ENCODE data around the gene RIPK1.

RIPK1 gene

GRCh38 chr6:3086282-3086946, 18.1 kb downstream of the RIPK1 start:
- no peak for TF ChIP-seq CTCF (IDR thresholded peaks at IDR 0.05; ENCODE audit: borderline replicate concordance, extremely low read depth, low read length, poor library complexity, severe bottlenecking)
- no peak for TF ChIP-seq EZH2 (IDR thresholded peaks at IDR 0.05; ENCODE audit: borderline replicate concordance, low read depth, low read length, severe bottlenecking)
- H3K4me3 ChIP-seq (ENCODE audit: low read depth in 1 of 2, low read length in 2 of 2): no peak overlapping the region
- no peak overlapping the region for H2AFZ ChIP-seq (ENCODE audit: low read depth, low read length)
- no peak overlapping the region for H3K4me2 ChIP-seq (ENCODE audit: insufficient read depth, low read length)
- H3K27me3 ChIP-seq (ENCODE audit: insufficient read depth, low read length, poor library complexity): no peaks in the 10 kb centered on the region
- ATAC-seq (ENCODE audit: insufficient read depth, low read depth): no peak
- peaks cover 67% of the 10 kb centered on the region for H3K36me3 ChIP-seq (ENCODE audit: insufficient read depth, low read length)
- no peaks in the 10 kb centered on the region for H3K79me2 ChIP-seq (ENCODE audit: insufficient read depth, low read length)
- DNase-seq: no peak
- H3K27ac ChIP-seq (ENCODE audit: low read length): no peak overlapping the region
- H3K9me3 ChIP-seq (ENCODE audit: insufficient read depth, low read length, severe bottlenecking): no peaks in the 10 kb centered on the region
- no peaks in the 10 kb centered on the region for H3K4me1 ChIP-seq (ENCODE audit: insufficient read depth, low read length)
- H4K20me1 ChIP-seq (ENCODE audit: insufficient read depth, low read length): peaks cover 5% of the 10 kb centered on the region; the same call in 1 of the 2 replicates
- no peak overlapping the region for H3K9ac ChIP-seq (ENCODE audit: low read depth, low read length)

GRCh38 chr6:3088446-3088845, 20.2 kb downstream of the RIPK1 start:
- Histone ChIP-seq H3K9ac (ENCODE audit: low read depth, low read length) (no peak overlapping the region), H3K9me3 (ENCODE audit: insufficient read depth, low read length, severe bottlenecking) (no peaks in the 10 kb centered on the region), H3K79me2 (ENCODE audit: insufficient read depth, low read length) (no peaks in the 10 kb centered on the region), H3K36me3 (ENCODE audit: insufficient read depth, low read length) (peaks cover 50% of the 10 kb centered on the region), H3K4me1 (ENCODE audit: insufficient read depth, low read length) (no peaks in the 10 kb centered on the region), H3K4me2 (ENCODE audit: insufficient read depth, low read length) (no peak overlapping the region), H3K4me3 (ENCODE audit: low read depth in 1 of 2, low read length in 2 of 2) (no peak overlapping the region), H2AFZ (ENCODE audit: low read depth, low read length) (no peak overlapping the region), H3K27ac (ENCODE audit: low read length) (0 out of 2 replicates have a peak overlapping the region, but pooled peaks have one; percentile 13), H3K27me3 (ENCODE audit: insufficient read depth, low read length, poor library complexity) (no peaks in the 10 kb centered on the region), H4K20me1 (ENCODE audit: insufficient read depth, low read length) (peaks cover 5% of the 10 kb centered on the region; the same call in 1 of the 2 replicates)
- ATAC-seq (ENCODE audit: insufficient read depth, low read depth) (no peak), DNase-seq (no peak)
- TF ChIP-seq CTCF (IDR thresholded peaks at IDR 0.05; ENCODE audit: borderline replicate concordance, extremely low read depth, low read length, poor library complexity, severe bottlenecking) (no peak), EZH2 (IDR thresholded peaks at IDR 0.05; ENCODE audit: borderline replicate concordance, low read depth, low read length, severe bottlenecking) (no peak)

GRCh38 chr6:3088968-3089367, 20.7 kb downstream of the RIPK1 start:
- no peak overlapping the region for H3K4me2 ChIP-seq (ENCODE audit: insufficient read depth, low read length)
- no peak overlapping the region for H3K9ac ChIP-seq (ENCODE audit: low read depth, low read length)
- peaks cover 47% of the 10 kb centered on the region for H3K36me3 ChIP-seq (ENCODE audit: insufficient read depth, low read length)
- ATAC-seq (ENCODE audit: insufficient read depth, low read depth) (no peak), DNase-seq (no peak)
- H3K9me3 ChIP-seq (ENCODE audit: insufficient read depth, low read length, severe bottlenecking): no peaks in the 10 kb centered on the region
- no peaks in the 10 kb centered on the region for H3K79me2 ChIP-seq (ENCODE audit: insufficient read depth, low read length)
- H3K4me1 ChIP-seq (ENCODE audit: insufficient read depth, low read length): no peaks in the 10 kb centered on the region
- no peaks in the 10 kb centered on the region for H3K27me3 ChIP-seq (ENCODE audit: insufficient read depth, low read length, poor library complexity)
- no peak overlapping the region for H3K27ac ChIP-seq (ENCODE audit: low read length)
- H3K4me3 ChIP-seq (ENCODE audit: low read depth in 1 of 2, low read length in 2 of 2): no peak overlapping the region
- TF ChIP-seq CTCF (IDR thresholded peaks at IDR 0.05; ENCODE audit: borderline replicate concordance, extremely low read depth, low read length, poor library complexity, severe bottlenecking): no peak
- TF ChIP-seq EZH2 (IDR thresholded peaks at IDR 0.05; ENCODE audit: borderline replicate concordance, low read depth, low read length, severe bottlenecking): no peak
- H4K20me1 ChIP-seq (ENCODE audit: insufficient read depth, low read length): peaks cover 5% of the 10 kb centered on the region; the same call in 1 of the 2 replicates
- no peak overlapping the region for H2AFZ ChIP-seq (ENCODE audit: low read depth, low read length)
